GM18505 (cell line): ENCODE data around the gene ACAD11.
A peak's percentile ranks its signal among the peaks of the same experiment; 100 is the strongest.

Experiments used
- ATAC-seq: cut with Tn5 transposase; IDR thresholded peaks from one replicate; pipeline ENCODE4 v1.9.1; 2021; ENCODE audit not compliant: unreplicated experiment
- POLR2A ChIP-seq: IDR thresholded peaks from 4 replicates; pipeline ENCODE4 v1.6.1; 2011; ENCODE audit warnings: borderline replicate concordance; ENCODE audit not compliant: insufficient read depth, insufficient read length; ENCODE audit errors: extremely low read depth

ACAD11 gene

GRCh38 chr3:132543011-132543739 is 116.4 kb downstream of the ACAD11 start:
- no peak for TF ChIP-seq POLR2A
- no peak for ATAC-seq

DNA sequence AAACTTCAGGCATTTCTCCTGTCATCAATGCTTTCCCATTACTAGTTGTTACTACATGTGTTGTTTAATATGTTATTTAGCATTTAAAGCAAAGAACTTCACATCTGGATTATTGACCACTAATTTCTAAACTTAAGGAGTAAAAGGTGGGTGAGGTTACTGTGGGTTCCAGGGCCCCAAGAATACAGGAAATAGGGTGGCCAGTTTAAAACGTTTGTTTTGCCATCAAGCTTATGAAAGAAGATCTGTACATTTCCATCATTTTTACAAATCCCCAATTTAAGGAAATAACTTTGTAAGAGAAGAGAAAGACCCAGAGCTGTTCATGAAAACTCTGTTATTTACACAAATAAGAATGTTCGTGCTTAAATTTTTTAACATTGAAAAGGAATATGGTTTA is 117.0 kb downstream of the ACAD11 start:
- no peak for TF ChIP-seq POLR2A
- ATAC-seq, result no peak

- ATAC-seq, result no peak
- TF ChIP-seq POLR2A, result no peak
Measured at GRCh38 chr3:132539681-132540080, 119.9 kb downstream of the ACAD11 start.

GRCh38 chr3:132538072-132538471 is 121.5 kb downstream of the ACAD11 start:
- no peak for TF ChIP-seq POLR2A
- ATAC-seq, result no peak

DNA sequence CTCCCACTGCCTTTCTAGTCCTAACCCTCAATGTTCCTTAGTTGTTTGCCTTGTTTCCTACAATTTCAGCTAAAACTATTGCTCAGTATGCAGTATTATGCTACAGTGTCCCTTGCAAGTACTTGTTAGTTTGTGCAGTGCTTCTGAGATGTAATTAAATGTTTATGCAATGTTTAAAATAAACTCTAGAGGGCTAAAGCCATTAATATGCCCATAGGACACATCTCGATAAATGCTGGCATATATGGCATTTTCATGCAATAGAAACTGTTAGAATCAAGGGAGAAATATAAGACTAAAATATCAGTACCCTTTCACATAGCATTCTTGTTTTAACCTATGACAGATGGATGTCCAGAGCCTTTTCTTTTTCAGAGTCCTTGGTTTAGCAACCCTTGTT is 122.3 kb downstream of the ACAD11 start:
- no peak for TF ChIP-seq POLR2A
- ATAC-seq, result no peak

DNA sequence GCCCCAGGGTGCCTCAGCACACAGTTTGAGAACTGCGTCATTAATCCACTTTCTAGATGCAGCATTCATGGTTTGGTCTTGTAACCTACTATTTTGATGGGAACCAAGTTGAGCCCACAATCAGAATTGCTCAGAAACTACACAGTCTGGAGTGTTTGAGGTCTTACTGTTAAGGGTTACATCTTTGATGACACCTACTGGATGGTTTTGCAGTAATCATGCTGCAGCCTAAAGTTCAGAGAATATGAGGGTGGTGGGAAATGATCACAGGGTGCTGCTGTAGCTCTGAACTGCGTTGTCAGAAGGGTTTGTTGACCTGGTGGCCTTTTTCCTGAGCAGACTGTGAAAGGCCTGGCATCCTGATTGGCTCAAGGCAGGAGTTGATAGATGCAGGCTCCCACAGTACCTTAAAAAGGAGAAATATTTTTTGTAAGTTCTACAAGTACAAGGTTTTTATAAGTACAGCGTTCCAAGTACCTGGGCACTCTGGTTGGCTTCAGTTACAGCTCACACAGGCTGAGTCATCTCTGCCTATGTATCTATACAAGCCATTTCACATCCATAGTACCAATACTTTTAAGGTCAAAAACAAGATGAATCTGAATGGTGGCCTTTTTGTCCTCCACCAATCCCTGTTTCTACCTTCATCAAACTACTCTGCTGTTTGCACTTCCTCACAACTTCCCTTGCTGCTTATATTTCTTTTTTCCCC is 123.0 kb downstream of the ACAD11 start:
- no peak for TF ChIP-seq POLR2A
- no peak for ATAC-seq

GRCh38 chr3:132535575-132536441 is 123.8 kb downstream of the ACAD11 start:
- TF ChIP-seq POLR2A, result no peak
- no peak for ATAC-seq

DNA sequence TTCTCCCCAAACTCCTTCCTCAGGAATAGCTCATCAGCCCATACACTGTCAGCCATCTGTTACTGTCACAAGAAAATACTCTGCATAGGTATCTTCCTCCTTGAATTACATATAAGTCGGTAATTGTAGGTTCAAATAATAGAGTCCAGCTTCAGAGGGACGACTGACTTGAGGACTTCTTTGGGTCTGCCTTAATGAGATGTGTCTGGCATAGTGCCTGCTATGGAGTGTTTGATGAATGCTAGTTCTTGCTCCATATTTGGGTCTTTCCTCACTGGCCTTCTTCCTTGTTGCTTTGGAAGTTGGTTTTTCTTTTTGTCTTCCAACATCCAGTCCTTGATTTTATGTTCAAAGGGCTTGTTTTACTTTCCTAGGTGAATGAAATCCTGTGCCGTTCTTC is 129.0 kb downstream of the ACAD11 start:
- ATAC-seq, result no peak
- TF ChIP-seq POLR2A, result no peak

DNA sequence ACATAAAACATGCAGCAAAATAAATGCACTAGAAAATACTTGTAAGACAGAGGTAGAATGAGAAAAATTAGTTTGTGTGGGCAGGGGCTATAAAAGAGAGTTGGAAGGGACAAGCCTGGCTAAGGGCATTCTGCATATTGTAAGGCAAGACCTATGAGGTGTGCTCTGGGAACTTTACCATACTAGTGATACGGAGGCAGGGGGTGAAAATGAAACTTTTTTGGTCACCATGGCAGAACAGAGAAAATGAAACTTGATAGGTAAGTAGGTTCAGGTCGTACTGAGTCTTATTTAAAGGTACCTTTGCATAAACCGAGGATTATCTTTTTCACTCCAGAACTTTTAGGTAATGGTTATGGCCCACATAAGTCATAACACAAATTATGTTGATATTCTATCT is 137.3 kb downstream of the ACAD11 start:
- peak; percentile 59 for ATAC-seq
- no peak for TF ChIP-seq POLR2A

DNA sequence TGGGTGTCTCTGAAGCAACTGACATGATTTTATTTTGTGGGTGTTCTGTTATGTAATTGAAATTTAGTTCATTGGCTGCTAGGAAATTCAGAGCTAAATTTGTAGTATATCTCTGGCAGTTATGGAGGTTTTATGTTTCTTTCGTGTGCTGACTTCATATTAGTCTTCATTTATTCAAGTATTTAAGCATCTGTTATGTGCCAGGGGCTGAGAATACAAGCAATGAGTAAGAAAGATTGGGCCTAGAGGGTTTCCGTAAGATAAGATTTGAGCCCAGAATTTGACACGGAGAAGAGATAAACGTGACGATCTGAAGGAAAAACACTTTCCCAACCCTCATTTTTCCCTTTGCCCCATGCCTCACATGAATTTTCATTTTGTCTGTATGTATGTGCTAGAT is 137.7 kb downstream of the ACAD11 start:
- no peak for TF ChIP-seq POLR2A
- no peak for ATAC-seq

- TF ChIP-seq POLR2A, result no peak
- ATAC-seq, result no peak
Measured at GRCh38 chr3:132519914-132520313, 139.7 kb downstream of the ACAD11 start.

DNA sequence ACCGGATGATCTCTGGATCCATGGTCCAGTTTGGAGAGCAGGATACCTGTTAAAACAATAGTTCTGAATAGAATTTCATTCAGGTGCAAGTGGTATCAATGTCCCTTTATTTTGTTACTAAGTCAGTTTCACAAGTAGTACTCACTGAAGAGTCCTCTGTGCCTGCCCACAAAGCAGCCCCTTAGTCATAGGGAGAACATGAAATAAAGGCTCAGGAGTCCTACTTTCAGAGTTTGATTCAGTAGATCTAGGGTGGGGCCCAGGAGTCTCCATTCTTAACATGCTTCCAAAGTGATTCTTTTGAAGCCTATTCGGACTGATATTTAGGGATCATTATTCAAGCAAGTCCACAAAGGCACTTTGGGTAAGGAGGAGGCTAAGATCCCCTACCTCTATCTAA is 142.3 kb downstream of the ACAD11 start:
- ATAC-seq, result no peak
- TF ChIP-seq POLR2A, result no peak

DNA sequence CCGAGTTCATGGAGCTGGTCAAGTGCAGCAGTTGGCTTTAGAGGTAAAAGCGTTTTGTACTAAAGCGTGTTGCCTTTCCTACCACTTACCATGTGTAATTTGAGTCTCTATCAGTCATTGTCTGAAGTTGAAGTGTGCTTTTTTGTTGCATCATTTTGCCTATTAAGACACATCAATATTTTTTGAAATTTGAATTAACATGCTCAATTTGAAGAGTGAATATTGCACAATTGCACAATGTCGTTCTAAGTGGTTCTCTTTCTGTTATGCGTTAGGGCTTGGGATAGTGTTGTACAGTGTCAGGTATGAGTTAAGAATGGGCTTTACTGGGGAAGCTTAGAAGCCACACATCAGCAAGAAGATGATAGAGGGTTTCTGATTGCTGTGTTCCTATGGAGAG is 146.6 kb downstream of the ACAD11 start:
- no peak for TF ChIP-seq POLR2A
- ATAC-seq, result no peak

DNA sequence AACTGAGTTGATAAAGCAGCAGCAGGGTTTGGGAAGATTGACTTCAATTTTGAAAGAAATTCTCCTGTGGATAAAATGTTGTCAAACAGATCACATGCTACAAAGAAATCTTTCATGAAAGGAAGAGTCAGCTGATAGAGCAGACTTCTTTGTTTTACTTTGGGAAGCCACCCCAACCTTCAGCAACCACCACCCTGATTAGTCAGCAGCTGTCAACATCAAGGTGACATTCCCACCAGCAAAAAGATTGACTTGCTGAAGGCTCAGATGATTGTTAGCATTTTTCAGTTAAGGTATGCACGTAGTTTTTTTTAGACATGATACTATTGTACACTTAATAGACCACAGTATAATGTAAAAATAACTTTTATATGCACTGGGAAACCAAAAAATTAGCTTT is 150.1 kb downstream of the ACAD11 start:
- TF ChIP-seq POLR2A, result no peak
- no peak for ATAC-seq

DNA sequence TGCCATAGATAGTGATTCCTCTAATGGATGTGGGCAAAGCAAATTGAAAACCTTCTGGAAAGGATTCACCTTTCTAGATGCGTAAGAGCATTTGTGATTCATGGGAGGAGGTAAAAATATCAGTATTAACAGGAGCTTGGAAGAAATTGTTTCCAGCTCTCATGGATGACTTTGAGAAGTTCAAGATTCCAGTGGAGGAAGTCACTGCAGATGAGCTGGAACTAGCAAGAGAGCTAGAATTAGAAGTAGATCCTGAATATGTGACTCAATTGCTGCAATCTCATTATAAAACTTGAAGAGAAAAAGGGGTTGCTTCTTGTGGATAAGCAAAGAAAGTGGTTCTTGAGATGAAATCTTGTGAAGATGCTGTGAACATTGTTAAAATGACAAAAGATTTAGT is 150.5 kb downstream of the ACAD11 start:
- ATAC-seq, result no peak
- no peak for TF ChIP-seq POLR2A
